Activated CD8-positive, alpha-beta T cell treated with anti-CD3 and anti-CD28 coated beads, Interleukin-2, amount 10 ng/mL, durations not matched to agents 7 days and 5 days (primary cell): ENCODE results near the gene PACSIN3. TPM values are rescaled to one million over a fixed set of nuclear protein-coding genes. Genes with fewer than 3 reads are reported as not detected.

Source experiments
- ATAC-seq: fragments of 150-1000 bp; cut with Tn5 transposase; one replicate; pipeline ENCODE4 v1.10.0; 2021; ENCODE audit warnings: moderate library complexity
- CTCF ChIA-PET: fragments of 350-600 bp; sonication (Branson Sonifier 250); formaldehyde crosslinking; loops from one replicate; lab custom pipeline; 2021; ENCODE audit warnings: antibody characterized with exemption; lab: Charles Lee
- POLR2A ChIA-PET: fragments of 350-600 bp; sonication (Branson Sonifier 250); formaldehyde crosslinking; loops from one replicate; lab custom pipeline; 2021; ENCODE audit warnings: antibody characterized with exemption; lab: Charles Lee
- DNase-seq: peaks from one replicate; pipeline ENCODE4 v3.0.0-alpha.2; 2020
- H3K27ac Mint-ChIP-seq: one replicate; pipeline ENCODE4 v1.8.0; 2021; ENCODE audit warnings: mild to moderate bottlenecking, mixed read lengths
- H3K27me3 Mint-ChIP-seq: one replicate; pipeline ENCODE4 v1.8.0; 2021; ENCODE audit warnings: low read depth, mixed read lengths
- H3K36me3 Mint-ChIP-seq: one replicate; pipeline ENCODE4 v1.8.0; 2021; ENCODE audit warnings: low read depth, mixed read lengths
- H3K4me1 Mint-ChIP-seq: one replicate; pipeline ENCODE4 v1.8.0; 2021; ENCODE audit warnings: low read depth, mixed read lengths
- H3K4me3 Mint-ChIP-seq: one replicate; pipeline ENCODE4 v1.8.0; 2021; ENCODE audit warnings: mild to moderate bottlenecking, mixed read lengths
- H3K9me3 Mint-ChIP-seq: one replicate; pipeline ENCODE4 v1.8.0; 2022; ENCODE audit warnings: mixed read lengths; ENCODE audit not compliant: insufficient read depth
- total RNA-seq, 2 experiments: library from RNA; stranded (reverse); gene quantifications; one replicate each; pipeline ENCODE4 v1.2.3, GENCODE V29; 2021

PACSIN3 gene
- total RNA-seq, 2 experiments from 2014 or later = 2.0 to 2.1 TPM

DNA sequence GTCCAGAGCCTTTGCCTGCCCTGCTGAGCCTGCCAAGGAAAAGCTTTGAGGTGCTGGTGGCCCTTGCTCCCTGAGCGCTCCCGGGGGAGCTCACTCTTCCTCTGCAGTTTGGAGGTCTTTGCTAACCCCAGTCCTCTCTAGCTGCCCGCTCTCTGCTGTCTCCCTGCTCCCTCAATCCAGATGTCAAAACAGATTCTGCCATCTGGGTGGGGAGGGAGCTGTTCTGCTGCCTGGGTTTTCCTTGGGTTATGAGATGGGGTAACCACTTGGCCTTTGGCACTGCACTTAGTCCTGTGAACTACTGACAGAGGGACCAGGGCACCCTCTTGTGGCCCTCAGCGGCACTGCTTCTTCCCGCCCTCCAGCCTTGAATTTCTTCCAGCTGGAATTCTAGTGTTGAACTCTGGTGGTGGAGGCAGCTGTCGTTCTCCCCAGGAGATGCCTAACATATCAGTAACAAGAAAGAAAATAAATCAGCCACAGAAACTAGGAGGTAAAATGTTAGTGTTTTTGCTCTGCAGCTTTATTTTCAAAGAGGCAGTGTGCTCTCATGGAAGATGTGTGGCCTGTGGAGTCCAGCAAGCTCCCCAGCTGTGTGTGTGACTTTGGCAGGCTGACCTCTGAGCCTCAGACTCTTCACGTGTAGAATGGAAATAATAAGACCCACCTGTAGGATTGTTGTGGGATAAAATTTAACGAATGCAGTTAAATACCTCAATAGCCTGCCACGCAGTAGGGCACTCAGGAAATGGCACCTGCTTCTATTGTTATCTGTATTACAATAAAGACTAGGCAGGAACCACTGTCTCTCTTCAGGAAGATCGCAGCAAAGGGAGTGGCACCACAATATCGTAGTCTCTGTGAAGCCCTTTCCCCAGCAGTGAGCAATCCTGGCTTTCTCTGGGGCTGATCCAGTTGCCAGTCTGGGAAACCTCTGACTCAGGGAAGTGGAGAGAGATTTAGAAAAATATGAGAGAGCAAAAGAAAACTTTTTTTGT lies 33.0 kb downstream of the PACSIN3 start:
- Mint-ChIP-seq H3K27me3 (no peaks in the 10 kb centered on the region), H3K27ac (peak overlapping the region; percentile 60), H3K9me3 (no peaks in the 10 kb centered on the region), H3K4me3 (no peak overlapping the region), H3K36me3 (peaks cover under 1% of the 10 kb centered on the region), H3K4me1 (peaks cover 38% of the 10 kb centered on the region)
- ATAC-seq = peak; percentile 37
- POLR2A ChIA-PET = interaction anchor here (0.7 to 1.3 kb wide), 4 partner anchors 12 to 770 kb away, joined by 3 to 4 read pairs (median 3); no protein-coding TSS in a partner anchor
- CTCF ChIA-PET = interaction anchor here (0.6 to 4.5 kb wide), 43 partner anchors 7 to 400 kb away, joined by 3 to 62 read pairs (median 6); partner anchors contain the start of genes CELF1 and CSTPP1
- peak; percentile 64 for DNase-seq

DNA sequence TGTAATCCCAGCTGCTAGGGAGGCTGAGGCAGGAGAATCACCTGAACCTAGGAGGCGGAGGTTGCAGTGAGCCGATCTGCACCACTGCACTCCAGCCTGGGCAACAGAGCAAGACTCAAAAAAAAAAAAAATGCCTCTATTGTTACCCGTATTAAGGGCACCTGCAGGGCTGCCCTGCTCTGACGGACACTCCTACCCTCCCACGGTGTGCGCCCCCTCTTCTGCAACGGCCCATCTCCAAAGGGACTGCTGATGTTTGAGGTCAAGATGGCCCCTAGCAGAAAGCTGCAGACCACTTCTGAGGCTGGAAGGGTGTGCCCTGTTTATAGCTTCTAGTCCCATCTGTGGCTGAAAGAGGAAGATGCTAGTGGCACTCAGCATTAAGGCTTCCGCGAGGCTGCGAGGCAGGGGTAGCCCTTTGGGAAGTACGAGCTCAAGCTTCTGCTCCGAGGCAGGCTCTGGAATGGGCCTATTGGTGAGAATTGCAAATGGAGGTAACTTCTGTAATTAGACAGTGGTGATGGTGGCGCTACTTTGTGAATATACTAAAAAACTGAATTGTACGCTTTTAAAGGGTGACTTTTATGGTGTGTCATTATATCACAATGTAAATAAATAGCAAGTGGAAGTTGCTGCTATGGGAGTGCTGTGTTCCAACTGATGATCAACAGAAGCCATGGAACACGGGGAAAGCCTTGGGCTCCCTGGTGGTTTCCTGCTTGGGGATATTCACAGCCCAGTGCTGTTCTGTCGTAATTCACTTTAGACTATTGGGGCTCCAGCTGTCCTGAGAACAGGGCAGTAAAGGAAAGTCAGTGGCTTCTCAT lies 33.9 kb downstream of the PACSIN3 start:
- no peaks in the 10 kb centered on the region for H3K27me3 Mint-ChIP-seq
- POLR2A ChIA-PET = interaction anchor here (0.7 to 1.3 kb wide), 3 partner anchors 57 to 769 kb away, joined by 3 read pairs; no protein-coding TSS in a partner anchor
- no peak overlapping the region for H3K4me3 Mint-ChIP-seq
- ATAC-seq (no peak), DNase-seq (no peak)
- peaks cover 38% of the 10 kb centered on the region for H3K4me1 Mint-ChIP-seq
- H3K36me3 Mint-ChIP-seq = no peaks in the 10 kb centered on the region
- no peak overlapping the region for H3K27ac Mint-ChIP-seq
- CTCF ChIA-PET = interaction anchor here (0.7 to 4.5 kb wide), 30 partner anchors 10 to 346 kb away, joined by 3 to 62 read pairs (median 6); partner anchors contain the start of gene CSTPP1
- H3K9me3 Mint-ChIP-seq = no peaks in the 10 kb centered on the region

DNA sequence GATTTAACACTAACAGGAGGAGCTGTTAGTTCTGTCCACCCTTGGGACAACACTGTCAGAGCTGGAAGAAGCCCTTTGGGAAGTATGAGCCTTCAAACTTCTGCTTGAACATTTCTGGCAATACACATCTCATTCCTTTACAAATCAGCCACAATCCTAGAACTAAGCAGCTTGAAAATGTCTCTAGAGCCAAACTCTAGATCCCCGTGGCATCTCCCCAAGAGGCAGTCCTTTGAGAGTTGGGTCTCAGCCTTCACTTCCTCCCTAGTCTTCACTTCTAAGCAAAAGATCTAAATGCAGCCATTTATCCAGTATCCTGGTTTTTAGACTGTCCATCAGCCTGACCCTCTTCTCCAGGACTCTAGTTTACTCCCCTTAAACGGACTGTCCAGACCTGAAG lies 36.5 kb downstream of the PACSIN3 start:
- peaks cover 19% of the 10 kb centered on the region for H3K4me1 Mint-ChIP-seq
- ATAC-seq (no peak), DNase-seq (no peak)
- ChIA-PET POLR2A (no interaction called here), CTCF (interaction anchor here (0.7 to 1.9 kb wide), 2 partner anchors 10 to 230 kb away, joined by 3 to 4 read pairs; no protein-coding TSS in a partner anchor)
- no peak overlapping the region for H3K4me3 Mint-ChIP-seq
- H3K27ac Mint-ChIP-seq = no peak overlapping the region
- H3K27me3 Mint-ChIP-seq = no peaks in the 10 kb centered on the region
- no peaks in the 10 kb centered on the region for H3K36me3 Mint-ChIP-seq
- H3K9me3 Mint-ChIP-seq = no peaks in the 10 kb centered on the region

DNA sequence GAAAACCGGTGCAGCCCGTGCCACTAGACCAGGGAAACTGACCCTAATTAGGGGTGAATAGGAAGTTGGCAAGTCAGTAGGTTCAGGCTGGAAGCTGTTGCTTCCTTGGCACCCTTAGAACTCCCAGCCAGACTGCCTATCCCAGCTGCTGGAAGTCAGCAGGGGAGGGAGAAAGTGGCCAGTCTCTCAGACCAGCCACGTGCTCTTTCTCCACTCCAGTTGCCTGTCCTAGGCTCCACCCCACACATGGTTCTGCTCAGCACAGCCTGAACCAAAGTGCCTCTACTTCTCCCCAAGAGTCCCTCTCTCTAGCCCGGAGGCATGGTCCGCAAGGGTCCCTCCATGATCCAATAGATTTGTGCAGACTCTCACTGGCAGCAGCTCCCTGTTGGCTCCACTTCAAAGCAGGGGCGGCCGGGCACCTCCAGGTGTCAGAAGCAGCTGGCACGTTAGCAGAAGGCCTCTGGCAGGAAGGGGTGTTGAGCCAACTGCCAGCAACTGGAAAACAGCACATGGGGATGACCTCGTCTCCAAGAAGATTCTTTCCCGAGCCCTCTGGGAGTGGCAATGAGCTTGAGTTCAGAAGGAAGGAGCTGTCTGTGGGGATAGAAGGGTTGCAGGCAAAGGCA lies 37.2 kb downstream of the PACSIN3 start:
- H3K4me1 Mint-ChIP-seq = peaks cover 12% of the 10 kb centered on the region
- H3K9me3 Mint-ChIP-seq = no peaks in the 10 kb centered on the region
- no peaks in the 10 kb centered on the region for H3K36me3 Mint-ChIP-seq
- POLR2A ChIA-PET = no interaction called here
- no peak overlapping the region for H3K4me3 Mint-ChIP-seq
- ATAC-seq (no peak), DNase-seq (no peak)
- CTCF ChIA-PET = interaction anchor here (0.7 to 1.9 kb wide), 2 partner anchors 9 to 229 kb away, joined by 3 to 4 read pairs; no protein-coding TSS in a partner anchor
- H3K27ac Mint-ChIP-seq = no peak overlapping the region
- H3K27me3 Mint-ChIP-seq = no peaks in the 10 kb centered on the region

DNA sequence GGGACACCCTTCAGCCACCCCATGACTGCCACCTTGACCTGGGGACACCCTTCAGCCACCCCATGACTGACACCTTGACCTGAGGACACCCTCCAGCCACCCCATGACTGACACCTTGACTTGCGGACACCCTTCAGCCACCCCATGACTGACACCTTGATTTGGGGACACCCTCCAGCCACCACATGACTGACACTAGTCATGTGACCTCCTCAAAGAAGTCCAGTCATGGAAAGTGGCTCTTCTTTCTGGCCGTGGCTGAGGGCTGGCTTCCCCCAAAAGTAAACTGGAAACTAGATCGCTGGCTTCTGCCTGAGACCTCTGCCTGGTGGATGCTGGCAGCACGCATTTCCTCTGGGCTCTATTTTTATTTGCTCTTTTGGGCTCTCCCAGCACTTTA lies 38.0 kb downstream of the PACSIN3 start:
- no peak for ATAC-seq
- H3K36me3 Mint-ChIP-seq = no peaks in the 10 kb centered on the region
- DNase-seq = no peak
- no peaks in the 10 kb centered on the region for H3K27me3 Mint-ChIP-seq
- CTCF ChIA-PET = interaction anchor here (1.9 kb wide), 1 partner anchor 229 kb away, joined by 4 read pairs; no protein-coding TSS in a partner anchor
- H3K27ac Mint-ChIP-seq = no peak overlapping the region
- POLR2A ChIA-PET = no interaction called here
- no peak overlapping the region for H3K4me3 Mint-ChIP-seq
- peaks cover 4% of the 10 kb centered on the region for H3K4me1 Mint-ChIP-seq
- no peaks in the 10 kb centered on the region for H3K9me3 Mint-ChIP-seq

DNA sequence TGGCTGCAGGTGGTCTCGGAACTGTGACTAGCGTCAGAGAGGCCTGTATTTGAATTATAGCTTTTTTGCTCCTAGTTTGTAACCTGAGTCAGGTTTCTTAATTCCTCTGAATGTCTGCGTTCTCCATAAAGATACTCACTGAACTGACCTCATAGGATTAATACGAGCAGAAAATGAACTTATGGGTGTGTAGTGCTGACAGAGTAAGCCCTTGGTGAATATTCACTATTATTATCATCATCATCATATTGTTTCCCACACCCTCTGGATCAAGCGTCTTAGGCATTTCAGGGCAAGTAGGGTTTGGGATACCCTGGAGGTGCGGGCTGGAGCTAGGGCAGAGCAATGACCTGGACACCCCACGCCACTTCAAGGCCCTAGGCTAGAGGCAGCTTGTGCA lies 38.6 kb downstream of the PACSIN3 start:
- H3K27ac Mint-ChIP-seq = no peak overlapping the region
- H3K36me3 Mint-ChIP-seq = no peaks in the 10 kb centered on the region
- ChIA-PET POLR2A (no interaction called here), CTCF (interaction anchor here (1.6 kb wide), 1 partner anchor 15 kb away, joined by 4 read pairs; no protein-coding TSS in a partner anchor)
- H3K4me1 Mint-ChIP-seq = no peaks in the 10 kb centered on the region
- H3K9me3 Mint-ChIP-seq = no peaks in the 10 kb centered on the region
- H3K4me3 Mint-ChIP-seq = no peak overlapping the region
- no peak for DNase-seq
- no peaks in the 10 kb centered on the region for H3K27me3 Mint-ChIP-seq
- no peak for ATAC-seq

DNA sequence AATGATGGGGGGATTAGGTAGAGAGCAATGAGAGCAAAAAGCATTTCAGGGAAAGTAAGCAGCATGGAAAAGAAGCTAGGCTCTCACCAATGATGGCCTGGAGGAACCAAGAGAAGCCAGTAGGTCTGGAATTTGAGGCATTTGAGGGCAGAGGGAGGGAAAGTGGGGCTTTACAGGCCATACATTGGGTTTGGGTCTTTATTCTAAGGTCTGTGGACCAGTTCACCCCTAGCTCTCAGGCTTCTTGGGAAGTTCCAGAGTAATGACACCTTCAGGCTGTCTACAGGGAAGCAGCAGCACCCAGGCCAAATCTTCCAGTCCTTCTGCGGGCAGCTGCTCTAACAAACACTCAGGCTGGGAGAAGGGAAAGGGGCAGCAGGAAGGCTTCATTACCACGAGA lies 39.0 kb downstream of the PACSIN3 start:
- ChIA-PET CTCF (interaction anchor here (0.9 to 2.6 kb wide), 3 partner anchors 7 to 227 kb away, joined by 3 to 12 read pairs (median 4); no protein-coding TSS in a partner anchor), POLR2A (no interaction called here)
- Mint-ChIP-seq H3K9me3 (no peaks in the 10 kb centered on the region), H3K4me3 (no peak overlapping the region), H3K36me3 (no peaks in the 10 kb centered on the region), H3K27me3 (no peaks in the 10 kb centered on the region), H3K27ac (no peak overlapping the region), H3K4me1 (no peaks in the 10 kb centered on the region)
- ATAC-seq (no peak), DNase-seq (no peak)

DNA sequence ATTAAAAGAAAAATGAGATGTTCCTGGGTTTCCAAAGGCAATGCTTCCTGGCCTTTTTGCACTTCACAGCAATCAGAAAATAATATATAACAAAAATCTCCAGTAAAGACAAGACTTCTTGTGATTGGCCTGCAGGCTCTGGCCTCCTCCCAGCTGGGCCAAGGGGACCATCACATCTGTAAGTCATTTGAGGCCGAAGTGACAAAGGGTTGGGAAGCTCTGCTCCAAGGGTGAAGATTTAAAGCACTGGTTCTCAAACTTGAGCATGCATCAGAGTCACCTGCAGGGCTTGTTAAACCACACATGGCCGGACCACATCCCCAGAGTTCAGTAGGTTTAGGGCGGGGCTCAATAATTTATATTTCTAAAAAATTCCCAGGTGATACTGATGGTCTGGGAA lies 41.7 kb downstream of the PACSIN3 start:
- no peaks in the 10 kb centered on the region for H3K36me3 Mint-ChIP-seq
- H3K4me1 Mint-ChIP-seq = no peaks in the 10 kb centered on the region
- no peaks in the 10 kb centered on the region for H3K27me3 Mint-ChIP-seq
- CTCF ChIA-PET = no interaction called here
- no peak overlapping the region for H3K27ac Mint-ChIP-seq
- POLR2A ChIA-PET = no interaction called here
- no peak for DNase-seq
- ATAC-seq = no peak
- no peaks in the 10 kb centered on the region for H3K9me3 Mint-ChIP-seq
- H3K4me3 Mint-ChIP-seq = no peak overlapping the region

DNA sequence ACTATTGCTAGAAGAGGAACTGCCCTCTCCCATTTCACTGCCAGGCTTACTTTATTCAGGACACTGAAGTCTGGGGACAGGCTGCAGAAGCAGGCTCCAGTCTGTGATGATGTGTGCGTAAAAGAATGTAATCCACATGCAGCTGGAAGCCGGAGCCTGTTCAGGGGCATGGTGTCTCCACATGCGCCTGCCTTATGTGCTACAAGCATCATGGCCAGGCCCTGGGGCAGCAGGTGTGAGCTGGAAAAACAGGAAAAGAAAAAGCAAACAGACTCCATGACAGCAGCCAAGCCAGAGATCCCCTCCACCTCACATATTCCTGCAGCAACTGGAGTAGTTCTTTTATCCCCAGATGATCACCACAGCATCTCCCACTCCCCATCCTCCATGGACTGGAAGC lies 42.9 kb downstream of the PACSIN3 start:
- Mint-ChIP-seq H3K27me3 (no peaks in the 10 kb centered on the region), H3K9me3 (no peaks in the 10 kb centered on the region), H3K27ac (no peak overlapping the region), H3K4me1 (peaks cover 5% of the 10 kb centered on the region), H3K4me3 (no peak overlapping the region), H3K36me3 (no peaks in the 10 kb centered on the region)
- no peak for ATAC-seq
- no peak for DNase-seq
- ChIA-PET POLR2A (no interaction called here), CTCF (interaction anchor here (0.7 to 1.6 kb wide), 2 partner anchors 8 to 116 kb away, joined by 3 read pairs; no protein-coding TSS in a partner anchor)

DNA sequence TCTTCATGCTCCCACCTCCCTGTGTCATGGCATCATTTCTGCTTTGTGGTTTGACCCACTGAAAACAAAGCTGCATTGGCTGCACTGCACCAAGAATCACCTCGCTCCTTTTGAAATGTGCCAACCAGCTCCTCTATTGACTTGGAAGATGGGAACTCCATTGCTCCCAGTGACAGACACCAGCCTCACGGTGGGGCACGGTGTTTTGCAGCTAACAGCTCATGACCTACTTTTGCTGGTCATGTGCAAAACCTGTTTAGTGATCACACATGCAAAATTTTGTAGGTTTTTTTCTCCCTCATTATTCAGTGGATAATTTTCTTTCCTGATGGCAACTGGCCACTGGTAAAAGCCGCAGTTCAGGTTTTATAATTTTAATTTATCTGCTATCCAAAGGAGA lies 46.4 kb downstream of the PACSIN3 start:
- H3K4me3 Mint-ChIP-seq = no peak overlapping the region
- DNase-seq (no peak), ATAC-seq (no peak)
- ChIA-PET CTCF (interaction anchor here (0.8 to 2.5 kb wide), 4 partner anchors 10 to 46 kb away, joined by 3 to 11 read pairs (median 3); no protein-coding TSS in a partner anchor), POLR2A (no interaction called here)
- H3K9me3 Mint-ChIP-seq = no peaks in the 10 kb centered on the region
- H3K4me1 Mint-ChIP-seq = peaks cover 5% of the 10 kb centered on the region
- H3K27ac Mint-ChIP-seq = no peak overlapping the region
- H3K27me3 Mint-ChIP-seq = no peaks in the 10 kb centered on the region
- peaks cover 2% of the 10 kb centered on the region for H3K36me3 Mint-ChIP-seq

DNA sequence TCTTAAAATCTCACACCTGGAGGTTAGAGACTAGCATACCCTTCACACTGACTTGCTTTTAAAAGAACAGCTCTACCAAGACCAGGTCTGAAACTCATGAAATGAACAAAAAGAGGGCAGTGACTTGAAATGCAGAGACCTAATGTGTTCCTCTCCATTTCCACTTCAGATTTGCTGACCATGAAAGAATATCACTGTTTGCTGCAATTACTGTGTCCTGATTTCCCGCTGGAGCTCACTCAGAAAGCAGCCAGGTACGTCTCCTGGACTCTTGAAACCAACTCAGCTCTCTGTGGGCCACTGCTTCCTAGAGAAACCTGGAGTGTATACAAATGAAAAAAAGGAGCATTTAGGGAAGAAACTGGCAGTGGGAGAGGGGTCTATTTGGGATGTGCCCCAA lies 48.8 kb downstream of the PACSIN3 start:
- ChIA-PET POLR2A (interaction anchor here (0.6 kb wide), 1 partner anchor 208 kb away, joined by 3 read pairs; no protein-coding TSS in a partner anchor), CTCF (no interaction called here)
- DNase-seq (no peak), ATAC-seq (no peak)
- peaks cover 5% of the 10 kb centered on the region for H3K4me1 Mint-ChIP-seq
- no peak overlapping the region for H3K4me3 Mint-ChIP-seq
- peaks cover 2% of the 10 kb centered on the region for H3K36me3 Mint-ChIP-seq
- no peaks in the 10 kb centered on the region for H3K27me3 Mint-ChIP-seq
- no peak overlapping the region for H3K27ac Mint-ChIP-seq
- H3K9me3 Mint-ChIP-seq = no peaks in the 10 kb centered on the region
